GM23338 (cell line): ENCODE results near the gene TUSC7. TPM values are rescaled to one million over a fixed set of nuclear protein-coding genes. Genes with fewer than 3 reads are reported as not detected.

Experiments used
- ATAC-seq: fragments of 200-7000 bp; cut with Tn5 transposase; 3 replicates; pipeline ENCODE4 v1.9.1; 2020
- DNase-seq: peaks from one replicate; pipeline ENCODE4 v3.0.0-alpha.2; 2015; ENCODE audit warnings: low spot score
- H2AFZ ChIP-seq: fragments of 200-600 bp; sonication (generic); 2 replicates; pipeline ENCODE4 v1.8.0; 2016; ENCODE audit warnings: antibody characterized with exemption, mild to moderate bottlenecking, moderate library complexity
- H3F3A ChIP-seq: fragments of 200-600 bp; sonication (generic); replicated peaks from 2 replicates; pipeline ENCODE4 v1.8.0; 2017; ENCODE audit warnings: antibody characterized with exemption, mixed run types, low read depth
- H3K27ac ChIP-seq: fragments of 200-600 bp; sonication (generic); 2 replicates; pipeline ENCODE4 v1.6.1; 2016; ENCODE audit warnings: low read depth
- H3K27me3 ChIP-seq: fragments of 200-600 bp; sonication (generic); 2 replicates; pipeline ENCODE4 v1.8.0; 2016; ENCODE audit warnings: mild to moderate bottlenecking, mixed run types, moderate library complexity; ENCODE audit not compliant: insufficient read depth
- H3K36me3 ChIP-seq: fragments of 200-600 bp; sonication (generic); 2 replicates; pipeline ENCODE4 v1.8.0; 2016; ENCODE audit warnings: mild to moderate bottlenecking; ENCODE audit not compliant: insufficient read depth
- H3K4me1 ChIP-seq: fragments of 200-600 bp; sonication (generic); 2 replicates; pipeline ENCODE4 v1.8.0; 2016; ENCODE audit warnings: mild to moderate bottlenecking, moderate library complexity; ENCODE audit not compliant: insufficient read depth
- H3K4me2 ChIP-seq: fragments of 200-600 bp; sonication (generic); 2 replicates; pipeline ENCODE4 v1.7.1; 2017; ENCODE audit warnings: mixed run types
- H3K4me3 ChIP-seq: fragments of 200-600 bp; sonication (generic); 2 replicates; pipeline ENCODE4 v1.6.1; 2016; ENCODE audit warnings: mixed run types
- H3K79me2 ChIP-seq: fragments of 200-600 bp; sonication (generic); replicated peaks from 2 replicates; pipeline ENCODE4 v1.8.0; 2017; ENCODE audit warnings: mild to moderate bottlenecking; ENCODE audit not compliant: insufficient read depth
- H3K9me2 ChIP-seq: fragments of 200-600 bp; sonication (generic); 2 replicates; pipeline ENCODE4 v1.8.0; 2017; ENCODE audit not compliant: insufficient read depth
- H4K20me1 ChIP-seq: fragments of 200-600 bp; sonication (generic); replicated peaks from 2 replicates; pipeline ENCODE4 v1.8.0; 2017; ENCODE audit warnings: mild to moderate bottlenecking; ENCODE audit not compliant: insufficient read depth
- H3K27ac Mint-ChIP-seq: 2 replicates; pipeline ENCODE4 v1.8.0; 2020; ENCODE audit warnings: inconsistent platforms, mild to moderate bottlenecking, moderate library complexity, mixed read lengths
- H3K27me3 Mint-ChIP-seq: 3 replicates; pipeline ENCODE4 v1.8.0; 2022; ENCODE audit warnings: low read depth, mild to moderate bottlenecking, moderate library complexity, mixed read lengths, inconsistent platforms; ENCODE audit not compliant: insufficient read depth, poor library complexity
- H3K36me3 Mint-ChIP-seq: 3 replicates; pipeline ENCODE4 v1.8.0; 2021; ENCODE audit warnings: low read depth, mild to moderate bottlenecking, inconsistent platforms, moderate library complexity, mixed read lengths
- H3K4me1 Mint-ChIP-seq: 3 replicates; pipeline ENCODE4 v1.8.0; 2020; ENCODE audit warnings: mild to moderate bottlenecking, inconsistent platforms, mixed read lengths
- H3K4me3 Mint-ChIP-seq: 3 replicates; pipeline ENCODE4 v1.8.0; 2021; ENCODE audit warnings: moderate library complexity, mild to moderate bottlenecking, inconsistent platforms, mixed read lengths
- H3K9me3 Mint-ChIP-seq: 3 replicates; pipeline ENCODE4 v1.8.0; 2020; ENCODE audit warnings: moderate library complexity, mild to moderate bottlenecking, inconsistent platforms, mixed read lengths
- CREB1 ChIP-seq: fragments of 250-450 bp; sonication (Bioruptor Pico); IDR thresholded peaks from 2 replicates; pipeline ENCODE4 v1.5.0; 2020; ENCODE audit warnings: low read depth, mild to moderate bottlenecking, moderate library complexity
- CTCF ChIP-seq, 2 experiments: fragments of 200-600 bp in 1 of 2; sonication (generic) in 1 of 2; conservative IDR thresholded peaks; 2 replicates each; pipeline versions ENCODE4 v1.5.1 to v1.6.1; 2016 to 2017; ENCODE audit warnings: antibody characterized with exemption in 2 of 2, low read depth in 2 of 2, mild to moderate bottlenecking in 2 of 2, moderate library complexity in 1 of 2
- ETS1 ChIP-seq: IDR thresholded peaks from 2 replicates; pipeline ENCODE4 v1.6.1; 2016; ENCODE audit warnings: antibody characterized with exemption
- EZH2 ChIP-seq: fragments of 200-600 bp; sonication (generic); IDR thresholded peaks from one replicate; pipeline ENCODE4 v1.8.0; 2017; ENCODE audit warnings: antibody characterized with exemption, mild to moderate bottlenecking, low read depth; ENCODE audit not compliant: unreplicated experiment
- EZH2phosphoT487 ChIP-seq: fragments of 200-600 bp; sonication (generic); IDR thresholded peaks from one replicate; pipeline ENCODE4 v1.8.1; 2018; ENCODE audit warnings: antibody characterized with exemption; ENCODE audit not compliant: unreplicated experiment
- JUNB ChIP-seq: IDR thresholded peaks from one replicate; pipeline ENCODE4 v1.6.1; 2016; ENCODE audit warnings: antibody characterized with exemption; ENCODE audit not compliant: unreplicated experiment
- NANOG ChIP-seq: IDR thresholded peaks from 2 replicates; pipeline ENCODE4 v1.6.1; 2016; ENCODE audit warnings: antibody characterized with exemption, borderline replicate concordance
- POLR2AphosphoS5 ChIP-seq: IDR thresholded peaks from 2 replicates; pipeline ENCODE4 v1.6.1; 2016; ENCODE audit warnings: antibody characterized with exemption, low read depth
- STAT1 ChIP-seq: IDR thresholded peaks from one replicate; pipeline ENCODE4 v1.6.1; 2016; ENCODE audit warnings: antibody characterized with exemption; ENCODE audit not compliant: unreplicated experiment
- ZNF114 ChIP-seq: fragments of 250-450 bp; sonication (Bioruptor Pico); IDR thresholded peaks from 2 replicates; pipeline ENCODE4 v1.5.0; 2020; ENCODE audit warnings: mild to moderate bottlenecking, moderate library complexity
- ZNF331 ChIP-seq: fragments of 250-450 bp; sonication (Bioruptor Pico); IDR thresholded peaks from 2 replicates; pipeline ENCODE4 v1.5.0; 2020; ENCODE audit warnings: low read depth, mild to moderate bottlenecking, moderate library complexity
- polyA plus RNA-seq: library from polyadenylated mRNA; unstranded; fragments of >200 nt; fragmentation: Nextera tagmentation; extraction: Ambion mirVana; gene quantifications from 2 replicates; pipeline ENCODE4 v1.2.1, GENCODE V29; 2016
- total RNA-seq: library from RNA; depleted of rRNA; stranded (reverse); fragments of >200 nt; shearing (Covaris generic); gene quantifications from 2 replicates; pipeline ENCODE4 v1.2.3, GENCODE V29; 2014
- TF ChIP-seq, protein P1 (sequence below): IDR thresholded peaks from one replicate; pipeline ENCODE4 v1.6.1; 2018; ENCODE audit warnings: antibody characterized with exemption; ENCODE audit not compliant: unreplicated experiment

Gene TUSC7
- total and polyA plus RNA-seq, 2 experiments from 2014 or later, result not detected

GRCh38 chr3:116701070-116701469 is 8.5 kb upstream of the TUSC7 start (continued):
- no peak for TF ChIP-seq POLR2AphosphoS5
- no peak for TF ChIP-seq ZNF114
- no peak for TF ChIP-seq NANOG
- TF ChIP-seq JUNB, result no peak
- no peak for TF ChIP-seq ETS1

- H2AFZ ChIP-seq, result no peak overlapping the region
- H3K36me3 ChIP-seq, result no peaks in the 10 kb centered on the region
- no peaks in the 10 kb centered on the region for H3K27me3 ChIP-seq
- peaks cover 8% of the 10 kb centered on the region for H3K4me1 Mint-ChIP-seq
- no peak overlapping the region for H3K4me2 ChIP-seq
- no peaks in the 10 kb centered on the region for H4K20me1 ChIP-seq
- no peaks in the 10 kb centered on the region for H3F3A ChIP-seq
- peaks cover 3% of the 10 kb centered on the region for H3K27me3 Mint-ChIP-seq
- ATAC-seq (no peak), DNase-seq (no peak)
- H3K79me2 ChIP-seq, result no peaks in the 10 kb centered on the region
- H3K4me3 Mint-ChIP-seq, result no peak overlapping the region
- no peak overlapping the region for H3K4me3 ChIP-seq
- peaks cover 9% of the 10 kb centered on the region; the same call in 1 of the 2 replicates for H3K4me1 ChIP-seq
- no peak overlapping the region for H3K27ac ChIP-seq
- peaks cover 10% of the 10 kb centered on the region; the same call in 1 of the 2 replicates for H3K9me2 ChIP-seq
- H3K27ac Mint-ChIP-seq, result 0 out of 2 replicates have a peak overlapping the region, but pooled peaks have one; percentile 10
- no peaks in the 10 kb centered on the region for H3K9me3 Mint-ChIP-seq
- no peaks in the 10 kb centered on the region for H3K36me3 Mint-ChIP-seq
- TF ChIP-seq ETS1 (no peak), ZNF331 (CRISPR knock-in tag) (no peak), CREB1 (CRISPR knock-in tag) (no peak), POLR2AphosphoS5 (no peak), STAT1 (no peak), CTCF (conservative IDR thresholded peaks at IDR 0.05; ENCODE audit: low read depth in 2 of 2) (no peak), JUNB (no peak), EZH2phosphoT487 (no peak), EZH2 (no peak), NANOG (no peak), ZNF114 (no peak)
- TF ChIP-seq, protein P1, sequence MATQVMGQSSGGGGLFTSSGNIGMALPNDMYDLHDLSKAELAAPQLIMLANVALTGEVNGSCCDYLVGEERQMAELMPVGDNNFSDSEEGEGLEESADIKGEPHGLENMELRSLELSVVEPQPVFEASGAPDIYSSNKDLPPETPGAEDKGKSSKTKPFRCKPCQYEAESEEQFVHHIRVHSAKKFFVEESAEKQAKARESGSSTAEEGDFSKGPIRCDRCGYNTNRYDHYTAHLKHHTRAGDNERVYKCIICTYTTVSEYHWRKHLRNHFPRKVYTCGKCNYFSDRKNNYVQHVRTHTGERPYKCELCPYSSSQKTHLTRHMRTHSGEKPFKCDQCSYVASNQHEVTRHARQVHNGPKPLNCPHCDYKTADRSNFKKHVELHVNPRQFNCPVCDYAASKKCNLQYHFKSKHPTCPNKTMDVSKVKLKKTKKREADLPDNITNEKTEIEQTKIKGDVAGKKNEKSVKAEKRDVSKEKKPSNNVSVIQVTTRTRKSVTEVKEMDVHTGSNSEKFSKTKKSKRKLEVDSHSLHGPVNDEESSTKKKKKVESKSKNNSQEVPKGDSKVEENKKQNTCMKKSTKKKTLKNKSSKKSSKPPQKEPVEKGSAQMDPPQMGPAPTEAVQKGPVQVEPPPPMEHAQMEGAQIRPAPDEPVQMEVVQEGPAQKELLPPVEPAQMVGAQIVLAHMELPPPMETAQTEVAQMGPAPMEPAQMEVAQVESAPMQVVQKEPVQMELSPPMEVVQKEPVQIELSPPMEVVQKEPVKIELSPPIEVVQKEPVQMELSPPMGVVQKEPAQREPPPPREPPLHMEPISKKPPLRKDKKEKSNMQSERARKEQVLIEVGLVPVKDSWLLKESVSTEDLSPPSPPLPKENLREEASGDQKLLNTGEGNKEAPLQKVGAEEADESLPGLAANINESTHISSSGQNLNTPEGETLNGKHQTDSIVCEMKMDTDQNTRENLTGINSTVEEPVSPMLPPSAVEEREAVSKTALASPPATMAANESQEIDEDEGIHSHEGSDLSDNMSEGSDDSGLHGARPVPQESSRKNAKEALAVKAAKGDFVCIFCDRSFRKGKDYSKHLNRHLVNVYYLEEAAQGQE, result no peak
Measured at GRCh38 chr3:116702334-116702733, 7.2 kb upstream of the TUSC7 start.
